HG03469 (cell line): ENCODE data around the gene PRDM2.

Experiments used
- ATAC-seq: cut with Tn5 transposase; IDR thresholded peaks from one replicate; pipeline ENCODE4 v1.9.1; 2021; ENCODE audit warnings: mild to moderate bottlenecking, moderate library complexity, moderate number of reproducible peaks; ENCODE audit not compliant: unreplicated experiment

The PRDM2 gene

DNA sequence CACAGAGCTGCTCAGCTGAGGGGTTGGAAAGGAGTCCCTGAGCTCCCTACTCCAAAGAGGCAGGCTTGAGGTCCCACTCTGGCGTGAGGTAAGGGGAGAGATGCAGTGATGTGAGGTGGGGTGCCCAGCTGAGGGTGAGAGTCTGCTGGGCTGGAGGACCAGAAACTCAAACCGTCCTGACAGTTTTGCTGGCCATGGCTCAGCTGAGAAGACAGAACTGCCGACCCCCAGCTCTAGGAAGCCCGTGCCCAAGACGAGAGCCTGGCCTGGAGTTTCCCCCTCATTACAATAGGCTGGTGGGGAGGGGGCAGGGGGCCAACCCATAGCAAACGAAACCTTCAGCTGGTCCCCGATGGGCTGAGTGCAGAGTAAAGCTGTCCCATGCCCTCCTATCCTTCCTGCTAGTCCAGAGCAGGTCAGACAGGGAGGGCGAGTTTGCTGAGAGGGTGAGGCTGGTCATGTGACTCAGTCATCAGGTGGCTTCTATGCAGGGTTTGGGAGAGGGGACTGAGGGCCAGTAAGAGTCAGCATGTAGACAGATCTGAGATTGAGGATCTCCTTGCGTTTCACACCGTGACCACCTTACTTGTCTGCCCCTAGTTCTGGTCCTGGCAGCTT lies 129.3 kb downstream of the PRDM2 start:
- no peak for ATAC-seq

DNA sequence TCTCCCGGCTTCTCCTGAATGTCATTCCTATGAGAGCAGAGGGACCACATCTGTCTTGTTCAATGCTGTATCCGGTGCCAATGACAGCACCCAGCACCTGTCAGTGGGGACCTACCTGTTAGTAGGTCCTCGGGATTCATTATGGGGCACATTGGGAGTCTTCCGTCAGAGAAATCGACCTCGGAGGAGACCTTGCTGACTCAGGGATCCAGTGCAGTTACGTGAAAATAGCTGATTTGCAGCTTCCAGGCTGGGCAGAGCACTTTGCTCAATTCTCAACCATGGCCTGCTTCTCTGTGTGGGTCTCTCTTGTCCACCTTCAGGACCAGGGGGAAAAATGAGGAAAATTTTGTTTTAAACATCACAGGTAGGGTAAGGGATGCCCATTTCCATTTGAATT lies 130.2 kb downstream of the PRDM2 start:
- no peak for ATAC-seq

DNA sequence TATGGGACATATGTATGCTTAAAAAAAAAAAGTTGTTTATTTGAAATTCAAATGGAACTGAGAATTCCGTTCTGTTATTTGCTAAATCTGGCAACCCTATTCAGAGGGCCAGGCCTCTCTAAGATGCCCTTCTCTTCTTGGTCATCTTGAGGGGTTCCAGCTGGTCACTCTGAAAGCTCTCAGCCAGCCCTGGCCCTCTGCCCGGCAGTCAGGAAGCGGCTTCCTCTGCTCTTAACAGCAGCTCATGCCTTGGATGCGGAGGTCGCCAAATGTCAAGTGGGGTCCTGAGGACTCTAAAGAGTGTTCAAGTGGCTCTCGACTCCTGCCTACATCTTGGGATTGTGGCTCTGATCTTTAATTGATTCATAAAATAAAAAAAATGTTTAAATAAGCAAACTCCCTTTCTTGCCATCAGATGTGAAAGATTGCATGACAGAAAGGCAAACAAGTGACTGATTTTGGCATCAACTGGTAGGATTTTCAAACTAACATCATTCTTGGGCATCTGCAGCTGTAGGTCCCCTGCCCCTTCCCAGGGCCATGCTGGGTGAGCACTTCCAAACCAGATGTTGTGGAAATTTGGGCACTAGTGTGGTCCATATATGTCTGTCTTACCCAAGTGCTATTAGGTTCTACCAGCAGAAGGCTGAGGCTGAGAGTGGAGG lies 130.8 kb downstream of the PRDM2 start:
- ATAC-seq: no peak

DNA sequence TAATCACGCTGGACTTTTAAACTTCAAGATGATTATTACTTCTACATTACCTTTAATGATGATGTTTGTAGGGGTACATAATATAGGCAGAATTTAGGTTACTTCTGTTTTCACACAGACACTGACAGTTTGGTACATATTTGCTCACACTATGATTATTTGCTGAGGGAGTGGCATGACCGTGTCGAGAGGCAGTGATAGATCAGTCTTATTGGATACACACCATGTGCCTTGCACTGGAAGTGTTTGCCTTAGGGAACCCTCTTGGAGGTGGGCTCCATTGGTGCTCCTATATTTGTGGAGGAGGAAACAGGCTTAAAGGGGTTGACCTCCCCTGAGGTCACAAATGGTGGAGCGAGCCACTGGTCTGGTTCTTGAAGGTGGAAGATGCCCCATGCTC lies 132.1 kb downstream of the PRDM2 start:
- no peak for ATAC-seq

DNA sequence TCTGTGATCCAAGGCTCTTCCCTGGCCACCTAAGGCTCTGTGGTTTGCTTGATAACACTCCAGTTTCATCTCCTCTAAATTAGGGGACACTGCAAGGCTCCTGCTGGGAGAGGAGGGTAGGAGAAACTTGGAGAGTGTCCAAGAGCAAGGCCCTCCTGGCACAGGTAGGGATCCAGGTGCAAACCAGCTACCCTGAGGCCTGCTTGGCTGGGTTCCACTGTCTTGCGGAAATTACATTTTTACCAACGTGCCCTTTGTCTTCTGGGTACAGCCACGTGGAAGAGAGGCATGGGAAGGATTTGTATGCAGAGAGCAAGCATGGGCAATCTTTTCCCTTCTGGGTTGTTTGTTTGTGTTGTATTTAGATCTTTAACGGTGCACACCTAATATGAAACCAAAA lies 132.5 kb downstream of the PRDM2 start:
- ATAC-seq: no peak

DNA sequence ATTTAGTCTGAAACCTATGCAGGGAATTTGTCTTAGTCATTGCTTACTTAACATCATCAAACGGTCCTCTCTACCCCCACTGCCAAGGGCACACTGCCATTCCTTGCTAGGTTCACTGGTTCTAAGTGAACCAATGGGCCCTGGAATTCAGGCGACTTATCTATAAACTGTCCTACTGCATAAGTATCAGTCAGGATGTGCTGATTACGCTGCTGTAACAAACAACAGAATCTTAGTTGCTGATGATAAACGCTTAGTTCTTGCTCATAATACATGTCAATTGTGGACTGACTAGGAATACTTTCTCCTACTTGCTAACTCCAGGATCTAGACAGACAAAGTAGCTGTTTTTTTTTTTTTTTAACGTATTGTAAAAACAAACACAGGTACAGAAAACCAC lies 136.1 kb downstream of the PRDM2 start:
- ATAC-seq: no peak

DNA sequence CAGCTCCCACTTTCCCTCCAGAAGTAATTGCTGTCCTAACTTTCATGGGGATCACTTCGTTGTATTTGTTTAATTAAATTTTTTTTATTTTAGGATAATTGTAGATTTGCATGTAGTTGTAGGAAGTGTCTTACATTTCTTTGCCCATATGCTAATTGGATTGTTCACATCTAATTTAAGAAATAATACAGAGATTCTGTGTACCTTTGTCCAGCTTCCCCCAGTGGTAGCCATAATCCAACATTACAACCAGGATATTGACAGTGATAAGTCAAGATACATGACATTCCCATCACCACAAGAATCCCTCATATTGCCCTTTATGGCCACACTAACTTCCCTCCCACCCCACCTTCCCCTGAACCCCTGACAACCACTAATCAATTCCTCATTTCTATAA lies 136.6 kb downstream of the PRDM2 start:
- ATAC-seq: no peak

DNA sequence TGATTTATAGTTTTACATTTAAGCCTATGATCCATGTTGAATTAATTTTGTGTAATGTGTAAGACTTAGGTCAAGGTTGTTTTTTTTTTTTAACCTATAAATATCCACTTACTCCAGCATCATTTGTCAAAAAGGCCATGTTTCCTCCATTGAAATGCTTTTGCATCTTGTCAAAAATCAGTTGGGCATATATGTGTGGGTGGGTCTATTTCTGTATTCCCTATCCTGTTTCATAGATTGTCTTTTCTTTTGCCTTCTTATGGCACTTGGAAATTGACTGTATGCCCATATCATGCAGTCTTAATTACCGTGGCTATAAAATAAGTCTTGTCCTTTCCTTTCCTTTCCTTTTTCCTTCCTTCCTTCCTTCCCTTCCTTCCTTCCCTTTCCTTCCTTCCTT lies 138.2 kb downstream of the PRDM2 start:
- ATAC-seq: no peak

DNA sequence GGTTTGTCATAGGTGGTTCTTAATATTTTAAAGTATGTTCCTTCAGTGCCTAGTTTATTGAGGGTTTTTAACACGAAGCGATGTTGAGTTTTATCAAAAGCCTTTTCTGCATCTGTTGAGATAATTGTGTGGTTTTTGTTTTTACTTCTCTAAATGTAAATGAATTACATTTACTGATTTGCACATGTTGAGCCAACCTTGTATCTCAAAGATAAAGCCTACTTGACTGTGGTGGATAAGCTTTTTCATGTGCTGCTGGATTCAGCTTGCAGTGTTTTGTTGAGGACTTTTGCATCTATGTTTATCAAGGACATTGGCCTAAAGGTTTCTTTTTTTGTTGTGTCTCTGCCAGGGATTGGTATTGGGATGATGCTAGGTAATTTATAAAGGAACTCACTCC lies 142.5 kb downstream of the PRDM2 start:
- no peak for ATAC-seq

DNA sequence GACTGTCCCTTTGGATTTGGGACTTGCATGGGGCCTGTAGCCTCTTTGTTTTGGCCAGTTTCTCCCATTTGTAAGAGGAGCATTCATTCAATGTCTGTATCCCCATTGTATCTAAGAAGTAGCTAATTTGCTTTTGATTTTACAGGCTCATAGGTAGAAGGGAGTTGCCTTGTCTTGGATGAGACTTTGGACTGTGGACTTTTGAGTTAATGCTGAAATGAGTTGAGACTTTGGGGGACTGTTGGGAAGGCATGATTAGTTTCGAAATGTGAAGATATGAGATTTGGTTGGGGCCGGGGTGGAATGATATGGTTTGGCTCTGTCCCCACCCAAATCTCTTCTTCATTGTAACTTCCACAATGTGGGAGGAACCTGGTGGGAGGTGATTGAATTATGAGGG lies 151.7 kb downstream of the PRDM2 start:
- ATAC-seq: no peak

DNA sequence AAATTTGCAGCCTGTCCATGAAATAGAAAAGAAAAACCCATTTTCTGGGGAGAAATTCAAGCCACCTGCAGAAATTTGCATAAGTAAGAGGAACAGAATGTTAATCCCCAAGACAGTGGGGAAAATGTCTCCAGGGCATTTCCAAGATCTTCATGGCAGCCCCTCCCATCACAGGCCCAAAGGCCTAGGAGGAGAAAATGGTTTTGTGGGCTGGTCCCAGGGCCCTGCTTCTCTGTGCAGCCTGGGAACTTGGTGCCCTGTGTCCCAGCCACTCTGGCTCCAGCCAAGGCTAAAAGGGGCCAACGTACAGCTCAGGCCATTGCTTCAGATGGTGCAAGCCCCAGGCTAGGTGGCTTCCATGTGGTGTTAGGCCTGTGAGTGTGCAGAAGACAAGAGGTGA lies 155.6 kb downstream of the PRDM2 start:
- ATAC-seq: no peak

DNA sequence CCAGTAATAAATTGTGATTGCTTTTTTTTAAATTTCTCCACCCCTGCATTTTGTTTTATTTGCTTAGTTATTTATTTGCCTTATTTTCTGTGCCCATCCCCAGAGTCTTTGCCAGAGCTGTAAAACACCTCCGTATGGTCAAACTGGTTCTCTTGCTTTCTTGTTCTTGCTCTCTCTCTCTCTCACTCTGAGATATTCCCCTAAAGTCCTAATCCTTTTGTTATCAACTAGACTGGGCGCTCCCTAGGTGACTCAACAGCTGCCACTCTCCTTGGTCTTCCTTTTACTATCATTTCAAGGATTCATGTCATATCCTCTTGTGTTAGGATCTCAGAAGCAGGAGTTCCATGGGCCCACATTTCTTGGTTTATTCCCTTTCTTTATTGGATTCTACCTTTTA lies 160.0 kb downstream of the PRDM2 start:
- ATAC-seq: no peak

DNA sequence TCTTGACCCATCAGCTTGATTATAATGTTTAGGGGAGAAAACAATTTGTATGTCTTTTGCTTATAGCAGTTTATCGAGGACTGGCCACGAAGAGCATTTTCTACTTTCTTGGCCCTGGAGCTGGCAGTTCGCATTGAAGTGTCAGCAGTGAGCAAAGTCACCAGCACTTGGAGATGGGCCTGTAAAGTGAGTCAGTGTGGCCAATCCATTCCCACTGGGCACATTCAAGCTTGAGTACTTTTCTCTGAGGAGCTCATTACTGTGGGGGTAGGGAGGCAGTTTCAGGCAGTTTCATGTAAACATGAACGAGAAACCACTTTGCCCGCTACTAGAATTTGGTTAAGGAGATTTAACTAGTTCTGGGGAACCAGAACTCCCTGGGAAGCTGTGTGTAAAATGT lies 164.8 kb downstream of the PRDM2 start:
- ATAC-seq: no peak

DNA sequence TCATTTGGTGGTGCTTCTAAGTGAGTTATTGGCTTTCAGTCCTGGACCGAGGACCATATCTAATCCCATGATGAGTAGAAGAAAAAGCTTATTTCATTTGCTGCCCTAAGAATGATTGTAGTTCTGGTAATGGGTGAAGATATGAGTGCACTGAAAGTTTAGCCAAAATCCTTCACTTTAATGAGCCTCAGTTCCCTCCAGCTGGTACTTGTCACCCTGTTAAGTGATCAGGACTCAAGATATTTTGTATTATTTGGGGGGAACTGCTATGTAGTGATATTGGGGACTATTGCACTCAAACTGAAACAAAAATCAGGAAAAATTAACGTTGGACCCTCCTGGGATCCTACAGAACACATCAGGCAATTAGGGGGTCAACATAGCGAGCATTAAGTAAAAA lies 165.9 kb downstream of the PRDM2 start:
- ATAC-seq: no peak

DNA sequence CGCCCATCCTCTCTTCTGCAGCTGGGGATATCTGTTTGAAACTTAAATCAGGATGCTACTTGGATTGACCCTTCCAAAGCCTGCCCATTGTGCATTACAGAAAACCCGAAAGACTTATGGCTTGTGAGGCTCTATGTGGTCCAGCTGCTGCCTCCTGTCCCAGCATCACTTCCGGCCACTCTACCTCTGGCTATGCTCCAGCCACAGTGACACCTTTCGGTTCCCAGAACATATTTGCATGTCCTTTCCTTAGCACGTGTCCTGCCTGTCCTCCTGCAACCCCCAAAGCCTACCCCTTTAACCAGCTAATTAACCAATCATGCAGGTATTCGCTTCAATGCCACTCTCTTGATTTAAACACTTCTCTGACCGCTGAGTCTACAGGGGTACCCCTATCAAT lies 167.6 kb downstream of the PRDM2 start:
- ATAC-seq: no peak

DNA sequence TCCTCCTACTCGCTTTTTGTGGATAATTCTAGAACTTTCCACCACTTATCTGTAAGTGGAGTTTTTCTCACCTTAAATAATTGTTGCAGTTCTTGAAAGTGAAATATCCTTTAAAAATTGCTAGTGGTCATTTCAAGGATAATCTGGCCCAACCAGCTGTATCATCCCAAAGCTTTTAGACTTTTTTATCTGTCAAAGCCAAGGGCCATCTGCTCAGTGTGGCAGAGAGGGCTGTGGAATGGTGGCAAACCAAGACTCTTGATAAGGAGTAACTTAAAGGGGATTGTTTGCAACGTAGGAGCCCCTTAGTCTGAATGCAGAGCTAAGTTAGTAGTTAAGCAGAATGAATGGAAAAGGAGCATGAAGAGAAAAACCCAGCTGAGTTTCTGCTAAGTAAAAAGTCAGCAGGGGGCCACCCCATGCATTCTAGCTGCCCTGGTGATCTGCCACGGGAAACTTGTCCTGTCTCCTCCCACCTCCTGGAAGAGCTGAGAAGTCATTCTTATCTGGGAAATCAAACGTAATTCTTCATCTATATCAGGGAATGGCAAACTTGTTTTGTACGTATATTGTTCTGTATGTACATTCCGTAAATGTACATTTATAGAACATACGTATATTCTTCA lies 169.3 kb downstream of the PRDM2 start:
- ATAC-seq: no peak

DNA sequence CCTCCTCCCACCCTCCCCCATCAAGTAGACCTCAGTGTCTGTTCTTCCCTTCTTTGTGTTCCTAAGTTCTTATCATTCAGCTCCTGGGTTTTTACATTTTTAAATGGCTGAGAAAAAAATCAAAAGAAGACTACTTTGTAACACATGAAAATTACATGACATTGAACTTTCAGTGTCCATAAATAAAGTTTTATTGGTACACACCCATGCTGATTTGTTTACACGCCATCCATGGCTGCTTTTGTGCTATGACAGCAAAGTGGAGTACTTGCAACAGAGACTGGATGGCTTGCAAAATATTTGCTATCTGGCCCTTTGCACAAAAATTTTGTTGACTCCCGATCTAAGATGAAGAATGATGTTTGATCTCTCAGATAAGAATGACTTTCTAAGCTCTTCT lies 171.4 kb downstream of the PRDM2 start:
- ATAC-seq: no peak

DNA sequence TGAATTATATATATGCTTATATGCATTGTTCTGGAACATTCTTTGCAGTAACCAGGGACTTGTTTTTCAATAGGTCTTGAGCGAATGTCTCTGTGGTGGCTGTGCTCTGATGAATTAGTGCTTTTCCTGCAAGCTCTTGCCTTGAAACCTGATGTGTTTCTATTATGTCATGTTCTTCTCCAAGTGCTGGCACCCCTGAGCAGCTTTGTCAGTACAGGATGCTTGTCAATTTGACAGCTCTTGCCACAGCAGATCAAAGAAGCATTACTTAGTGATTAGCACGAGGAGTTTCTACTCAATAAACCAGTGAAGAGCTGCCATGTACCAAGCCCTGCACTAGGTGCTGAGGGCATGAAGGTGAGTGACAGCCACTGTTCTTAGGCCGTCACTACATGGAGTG lies 171.9 kb downstream of the PRDM2 start:
- no peak for ATAC-seq

DNA sequence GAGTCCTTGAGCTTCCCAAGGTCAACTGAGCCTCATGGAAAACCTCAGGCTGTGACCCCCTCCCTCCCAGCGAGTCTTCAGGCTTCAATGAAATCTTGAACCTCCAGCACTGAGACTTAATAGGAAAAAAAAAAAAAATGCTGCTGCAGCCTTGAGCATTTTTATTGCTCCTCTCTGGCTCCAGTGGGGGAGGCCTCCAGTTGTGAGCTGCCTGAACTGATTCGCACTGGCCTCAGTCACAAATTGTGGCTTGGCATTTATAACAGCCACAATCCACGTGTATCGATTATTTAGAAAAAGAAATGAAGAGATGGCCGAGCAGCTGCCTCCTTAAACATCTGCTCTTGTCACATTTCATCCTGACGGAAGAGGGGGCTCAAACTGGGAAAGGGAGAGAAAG lies 173.0 kb downstream of the PRDM2 start:
- no peak for ATAC-seq
